ENCODE data around the gene ZNF480.
A peak's percentile ranks its signal among the peaks of the same experiment; 100 is the strongest.
"Not testable (repeated sequence)": the region's sequence is repeated elsewhere in the genome, so short reads cannot be mapped to it uniquely, and the experiment has no call there.

The ZNF480 gene

GRCh38 chr19:52339022-52339421, 42.1 kb downstream of the ZNF480 start:
- DNase-seq, result not testable (repeated sequence)

DNA sequence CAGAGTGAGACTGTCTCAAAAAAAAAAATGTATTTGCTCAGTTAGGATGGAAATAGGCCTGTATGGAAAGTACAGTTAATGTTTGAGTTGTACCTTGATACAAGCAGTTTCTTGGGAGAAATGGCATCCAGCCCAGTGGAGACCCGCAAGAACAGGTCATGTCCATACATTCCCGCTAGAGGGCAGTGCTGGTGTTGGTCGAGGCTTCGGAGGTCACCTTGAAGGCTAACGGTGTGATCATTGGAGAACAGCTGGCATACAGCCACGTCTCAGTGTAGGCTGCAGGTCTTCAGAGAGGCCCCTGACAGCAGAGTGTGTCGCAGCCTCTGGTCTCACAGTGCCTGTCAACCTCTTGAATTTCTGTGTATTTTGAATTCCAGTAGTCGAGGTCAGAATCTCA, 46.6 kb downstream of the ZNF480 start:
- DNase-seq, result peak; percentile 14 to 43 (median 33)

GRCh38 chr19:52345162-52345561, 48.2 kb downstream of the ZNF480 start:
- no peak for DNase-seq

DNA sequence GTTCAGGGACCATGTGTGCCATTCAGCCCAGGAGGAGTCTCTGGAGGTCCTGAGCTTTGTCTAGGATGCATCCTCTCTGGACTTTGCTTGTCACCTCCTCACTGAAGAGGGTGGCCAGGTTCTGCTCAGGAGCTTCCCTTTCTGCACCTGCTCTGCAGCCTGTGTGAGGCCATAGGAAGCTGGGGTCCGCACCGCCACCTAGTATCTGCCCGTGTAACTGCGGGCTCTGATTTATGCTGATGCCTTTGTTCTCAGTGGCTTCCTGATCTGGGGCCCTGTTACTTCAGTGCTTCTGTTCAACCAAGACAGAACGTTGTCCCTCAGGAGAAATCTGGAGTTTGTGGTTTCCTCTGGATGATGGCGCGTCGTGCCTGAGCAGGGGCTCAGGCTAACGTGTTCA, 54.5 kb downstream of the ZNF480 start:
- DNase-seq, result no peak

DNA sequence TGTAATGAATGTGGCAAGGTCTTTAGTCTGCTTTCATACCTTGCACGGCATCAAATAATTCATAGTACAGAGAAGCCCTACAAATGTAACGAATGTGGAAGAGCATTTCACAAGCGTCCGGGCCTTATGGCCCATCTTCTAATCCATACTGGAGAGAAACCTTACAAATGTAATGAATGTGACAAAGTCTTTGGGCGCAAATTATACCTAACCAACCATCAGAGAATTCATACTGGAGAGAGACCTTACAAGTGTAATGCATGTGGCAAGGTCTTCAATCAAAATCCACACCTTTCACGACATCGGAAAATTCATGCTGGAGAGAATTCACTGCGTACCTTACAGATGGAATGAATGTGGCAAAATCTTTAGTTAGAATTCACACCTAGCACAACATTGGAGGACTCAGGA, 69.5 kb downstream of the ZNF480 start:
- DNase-seq, result no peak

DNA sequence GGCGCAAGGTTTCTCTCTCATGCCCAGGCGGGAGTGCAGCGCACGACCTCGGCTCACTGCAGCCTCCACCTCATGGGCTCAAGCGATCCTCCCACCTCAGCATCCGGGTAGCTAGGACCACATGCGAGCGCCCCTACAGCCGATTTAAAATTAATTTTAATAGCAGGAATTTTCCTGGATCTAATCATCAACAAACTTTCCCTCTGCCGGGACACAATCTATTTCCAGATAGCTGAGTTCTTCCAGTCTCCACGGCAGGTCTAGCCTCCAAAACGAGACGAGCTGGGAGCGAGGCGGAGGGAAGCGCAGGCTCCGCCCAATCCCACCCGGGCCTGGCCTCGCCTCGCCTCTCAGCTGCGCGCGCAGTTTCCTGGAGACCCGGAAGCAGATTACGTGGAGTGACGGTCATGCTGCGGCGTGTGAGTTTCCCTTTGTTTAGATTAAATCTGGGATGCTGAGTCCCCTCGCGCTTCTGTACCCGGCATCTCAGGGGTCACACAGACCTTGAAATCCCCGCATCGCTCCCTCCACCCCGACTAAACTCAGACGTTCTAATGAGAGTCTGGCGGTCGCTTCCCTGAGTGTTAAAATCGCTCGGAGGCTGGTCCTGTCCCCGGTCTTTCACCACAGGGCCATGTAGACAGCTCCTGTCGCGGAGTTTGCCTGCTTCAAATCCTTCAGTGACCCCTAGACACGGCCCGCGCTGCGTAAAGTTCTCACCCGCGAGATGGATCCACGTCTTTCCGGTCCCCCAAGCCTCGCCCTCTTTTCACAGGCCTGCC, 72.8 kb downstream of the ZNF480 start, which contains the start of gene ZNF880:
Gene ZNF880 (plus strand): TSS at position 365 of the 782 bp plus-strand sequence. CDS start 43 bp downstream, at position 408.
- DNase-seq, result peak; percentile 82 to 89 (median 86)

- DNase-seq, result no peak
These were observed 73.4 kb downstream of the ZNF480 start for GRCh38 chr19:52370341-52370710.
